ENCODE data around the gene OR5I1.

DNA sequence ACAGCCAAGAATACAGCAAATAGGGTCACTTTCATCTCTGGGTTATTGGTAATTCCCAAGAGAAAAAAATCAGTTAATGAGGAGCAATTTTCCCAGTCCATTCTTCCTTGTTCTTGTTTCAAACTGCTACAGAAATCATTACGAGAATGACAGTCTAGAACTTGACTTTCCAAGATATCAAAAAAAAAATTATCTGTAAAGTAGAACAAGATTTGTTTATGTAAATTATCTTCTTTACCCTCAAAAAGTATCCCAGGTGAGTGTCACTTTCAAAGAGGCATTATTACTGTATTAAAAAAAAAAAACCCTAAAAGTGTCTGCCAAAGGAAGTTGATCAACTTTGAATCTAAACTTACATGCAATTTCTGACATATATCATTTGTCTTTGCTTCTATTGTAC lies 21.7 kb downstream of the OR5I1 start, which contains the start of gene OR5W2:
- TF ChIP-seq, protein P1, sequence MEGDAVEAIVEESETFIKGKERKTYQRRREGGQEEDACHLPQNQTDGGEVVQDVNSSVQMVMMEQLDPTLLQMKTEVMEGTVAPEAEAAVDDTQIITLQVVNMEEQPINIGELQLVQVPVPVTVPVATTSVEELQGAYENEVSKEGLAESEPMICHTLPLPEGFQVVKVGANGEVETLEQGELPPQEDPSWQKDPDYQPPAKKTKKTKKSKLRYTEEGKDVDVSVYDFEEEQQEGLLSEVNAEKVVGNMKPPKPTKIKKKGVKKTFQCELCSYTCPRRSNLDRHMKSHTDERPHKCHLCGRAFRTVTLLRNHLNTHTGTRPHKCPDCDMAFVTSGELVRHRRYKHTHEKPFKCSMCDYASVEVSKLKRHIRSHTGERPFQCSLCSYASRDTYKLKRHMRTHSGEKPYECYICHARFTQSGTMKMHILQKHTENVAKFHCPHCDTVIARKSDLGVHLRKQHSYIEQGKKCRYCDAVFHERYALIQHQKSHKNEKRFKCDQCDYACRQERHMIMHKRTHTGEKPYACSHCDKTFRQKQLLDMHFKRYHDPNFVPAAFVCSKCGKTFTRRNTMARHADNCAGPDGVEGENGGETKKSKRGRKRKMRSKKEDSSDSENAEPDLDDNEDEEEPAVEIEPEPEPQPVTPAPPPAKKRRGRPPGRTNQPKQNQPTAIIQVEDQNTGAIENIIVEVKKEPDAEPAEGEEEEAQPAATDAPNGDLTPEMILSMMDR (IDR thresholded peaks at IDR 0.05; ENCODE audit: poor library complexity) = no peak
- no peak for TF ChIP-seq EZH2 (IDR thresholded peaks at IDR 0.05; ENCODE audit: borderline replicate concordance)
